HepG2 (cell line): ENCODE measurements around the gene MED13. TPM values are rescaled to one million over a fixed set of nuclear protein-coding genes. Genes with fewer than 3 reads are reported as not detected.
A peak's percentile ranks its signal among the peaks of the same experiment; 100 is the strongest.
"Not testable (repeated sequence)": the region's sequence is repeated elsewhere in the genome, so short reads cannot be mapped to it uniquely, and the experiment has no call there.

Experiments used
- ATAC-seq: fragments of 200-7000 bp; cut with Tn5 transposase; 3 replicates; pipeline ENCODE4 v1.9.1; 2020; ENCODE audit warnings: mild to moderate bottlenecking, moderate library complexity
- BruUV-seq: library from RNA; stranded (reverse); fragments of 400-500 nt; replicated peaks from 2 replicates; lab custom pipeline; 2021; lab: Mats Ljungman, UMichigan
- CTCF ChIA-PET: fragments of 300-600 bp; formaldehyde crosslinking; extraction: SDS; loops from one replicate; lab custom pipeline; 2021; ENCODE audit warnings: low total read pairs, inconsistent platforms, low intra/inter-chr PET ratio; lab: Yijun Ruan, JAX
- POLR2A ChIA-PET: fragments of 350-600 bp; sonication (Branson Sonifier 250); formaldehyde crosslinking; loops from one replicate; lab custom pipeline; 2020; ENCODE audit warnings: antibody characterized with exemption, inconsistent platforms; lab: Yijun Ruan, JAX
- DNase-seq: peaks from one replicate; pipeline ENCODE4 v3.0.0-alpha.2; 2015; ENCODE audit warnings: low spot score
- FAIRE-seq: peaks from 3 replicates; lab custom pipeline; 2011; peaks lifted over from hg19 to GRCh38; lab: Jason Lieb, UNC
- H2AFZ ChIP-seq: one replicate; pipeline ENCODE4 v1.6.1; 2011; ENCODE audit warnings: low read length, inconsistent platforms
- H3K27ac ChIP-seq: fragments of 300-600 bp; 3 replicates; pipeline ENCODE4 v1.8.0; 2011; ENCODE audit warnings: mixed run types, mild to moderate bottlenecking, mixed read lengths, low read length, inconsistent platforms; ENCODE audit not compliant: insufficient read depth; ENCODE audit errors: extremely low read length
- H3K27me3 ChIP-seq, 2 experiments: fragments of 200-600 bp in 1 of 2; 2 replicates in 1 of 2; 3 replicates in 1 of 2; pipeline versions ENCODE4 v1.6.0 to v1.8.0; 2011; ENCODE audit warnings: low read length in 2 of 2, mild to moderate bottlenecking in 2 of 2, moderate library complexity in 2 of 2, inconsistent platforms in 1 of 2; ENCODE audit not compliant: insufficient read depth in 2 of 2, control insufficient read depth in 1 of 2
- H3K36me3 ChIP-seq, 2 experiments: fragments of 200-600 bp in 1 of 2; replicated peaks in 1 of 2; 2 replicates in 1 of 2; 3 replicates in 1 of 2; pipeline versions ENCODE4 v1.5.1 to v1.8.0; 2011; ENCODE audit warnings: low read length in 2 of 2, inconsistent platforms in 1 of 2; ENCODE audit not compliant: insufficient read depth in 2 of 2, control insufficient read depth in 1 of 2
- H3K4me1 ChIP-seq: 2 replicates; pipeline ENCODE4 v1.5.1; 2012; ENCODE audit warnings: low read length, inconsistent platforms; ENCODE audit not compliant: insufficient read depth
- H3K4me2 ChIP-seq: 2 replicates; pipeline ENCODE4 v1.6.0; 2011; ENCODE audit warnings: low read depth, low read length, inconsistent platforms
- H3K4me3 ChIP-seq, 3 experiments: fragments of 200-600 bp in 1 of 3; sonication (generic), shearing (Covaris generic) in 1 of 3; replicated peaks in 1 of 3; 2 replicates each; pipeline ENCODE4 v1.5.1; 2011 to 2016; ENCODE audit warnings: low read length in 3 of 3, inconsistent platforms in 2 of 3, low read depth in 2 of 3, mild to moderate bottlenecking in 2 of 3, control low read depth in 1 of 3, mixed read lengths in 1 of 3; ENCODE audit not compliant: insufficient read depth in 1 of 3
- H3K79me2 ChIP-seq: one replicate; pipeline ENCODE4 v1.6.1; 2011; ENCODE audit warnings: low read length, inconsistent platforms; ENCODE audit not compliant: insufficient read depth
- H3K9ac ChIP-seq: 2 replicates; pipeline ENCODE4 v1.6.0; 2011; ENCODE audit warnings: mild to moderate bottlenecking, low read depth, low read length, inconsistent platforms; ENCODE audit not compliant: insufficient read depth
- H3K9me3 ChIP-seq: 2 replicates; pipeline ENCODE4 v1.5.1; 2012; ENCODE audit warnings: mild to moderate bottlenecking, low read length
- H4K20me1 ChIP-seq: 2 replicates; pipeline ENCODE4 v1.6.0; 2011; ENCODE audit warnings: inconsistent platforms, mild to moderate bottlenecking, low read length, moderate library complexity; ENCODE audit not compliant: insufficient read depth
- CREB1 ChIP-seq, 2 experiments: fragments of 450-650 bp in 1 of 2; IDR thresholded peaks; 2 replicates each; pipeline ENCODE4 v1.6.1; 2016 to 2017; ENCODE audit warnings: control low read depth in 1 of 2, mild to moderate bottlenecking in 1 of 2, missing compliant biosample characterization in 1 of 2, missing genetic modification characterization in 1 of 2
- DNMT3B ChIP-seq: conservative IDR thresholded peaks from 2 replicates; pipeline ENCODE4 v1.6.1; 2016; ENCODE audit warnings: missing biosample characterization, control low read depth
- HDAC1 ChIP-seq: sonication (generic); formaldehyde crosslinking; IDR thresholded peaks from 2 replicates; pipeline ENCODE4 v1.5.1; 2020; ENCODE audit warnings: mild to moderate bottlenecking, missing genetic modification reagents
- KLF11 ChIP-seq: IDR thresholded peaks from 2 replicates; pipeline ENCODE4 v1.6.1; 2016; ENCODE audit warnings: missing compliant biosample characterization
- MYC ChIP-seq: sonication (generic); formaldehyde crosslinking; IDR thresholded peaks from 2 replicates; pipeline ENCODE4 v1.9.0; 2021; ENCODE audit warnings: missing genetic modification reagents, borderline replicate concordance
- PAWR ChIP-seq: sonication (generic); formaldehyde crosslinking; IDR thresholded peaks from 2 replicates; pipeline ENCODE4 v1.4.0; 2020; ENCODE audit warnings: missing genetic modification reagents, mild to moderate bottlenecking, borderline replicate concordance
- PRDM15 ChIP-seq: sonication (generic); formaldehyde crosslinking; IDR thresholded peaks from 2 replicates; pipeline ENCODE4 v1.4.0; 2020; ENCODE audit warnings: missing genetic modification reagents
- ZNF660 ChIP-seq: sonication (generic); formaldehyde crosslinking; IDR thresholded peaks from 2 replicates; pipeline ENCODE4 v1.5.1; 2020; ENCODE audit warnings: mild to moderate bottlenecking, low read depth, missing genetic modification reagents, borderline replicate concordance
- ZNF792 ChIP-seq: IDR thresholded peaks from 2 replicates; pipeline ENCODE4 v1.6.1; 2016
- WGBS: methylation state at CpG from one replicate; pipeline ENCODE4 v1.1.6; 2017; ENCODE audit warnings: low lambda C conversion rate; 5-methylcytosine and 5-hydroxymethylcytosine counted together
- in situ Hi-C: cut with HindIII; loops from 2 replicates; pipeline ENCODE4 v1.10.0; 2017; ENCODE audit warnings: low pct_unique_long_range_greater_than_20kb; ENCODE audit not compliant: extremely low pct_ligation_motif_present
- intact Hi-C: fragments of 100-400 bp; cut with micrococcal nuclease; formaldehyde crosslinking; loops from one replicate; pipeline ENCODE4 v1.10.0; 2022; ENCODE audit not compliant: unreplicated experiment
- polyA plus RNA-seq, 8 experiments: library from polyadenylated mRNA; depleted of rRNA in 3 of 8; stranded (reverse) in 7 of 8; unstranded in 1 of 8; fragments of >200 nt; fragmentation: Illumina TruSeq in 4 of 8; extraction: Trizol in 4 of 8; gene quantifications; 2 replicates each; pipeline versions ENCODE4 v1.2.1 to v1.2.3, GENCODE V29; 2011 to 2016; ENCODE audit warnings: low read depth in 4 of 8, missing spikeins in 1 of 8, mixed read lengths in 1 of 8; ENCODE audit not compliant: insufficient read depth in 1 of 8
- total RNA-seq, 5 experiments: library from RNA; depleted of rRNA; stranded (reverse); fragments of >200 nt; fragmentation: Illumina TruSeq; extraction: Trizol; gene quantifications; 2 replicates each; pipeline ENCODE4 v1.2.3, GENCODE V29; 2016; ENCODE audit warnings: low read depth in 1 of 5
- TF ChIP-seq, protein P1 (sequence below): sonication (generic); formaldehyde crosslinking; IDR thresholded peaks from 2 replicates; pipeline ENCODE4 v1.4.0; 2020; ENCODE audit warnings: mild to moderate bottlenecking, low read depth, missing genetic modification reagents

The MED13 gene
- total and polyA plus RNA-seq, 2 of the 13 experiments (the other 11 are each of a cell fraction or from before 2014, with no cell fraction given) = 27.4 to 69.1 TPM

DNA sequence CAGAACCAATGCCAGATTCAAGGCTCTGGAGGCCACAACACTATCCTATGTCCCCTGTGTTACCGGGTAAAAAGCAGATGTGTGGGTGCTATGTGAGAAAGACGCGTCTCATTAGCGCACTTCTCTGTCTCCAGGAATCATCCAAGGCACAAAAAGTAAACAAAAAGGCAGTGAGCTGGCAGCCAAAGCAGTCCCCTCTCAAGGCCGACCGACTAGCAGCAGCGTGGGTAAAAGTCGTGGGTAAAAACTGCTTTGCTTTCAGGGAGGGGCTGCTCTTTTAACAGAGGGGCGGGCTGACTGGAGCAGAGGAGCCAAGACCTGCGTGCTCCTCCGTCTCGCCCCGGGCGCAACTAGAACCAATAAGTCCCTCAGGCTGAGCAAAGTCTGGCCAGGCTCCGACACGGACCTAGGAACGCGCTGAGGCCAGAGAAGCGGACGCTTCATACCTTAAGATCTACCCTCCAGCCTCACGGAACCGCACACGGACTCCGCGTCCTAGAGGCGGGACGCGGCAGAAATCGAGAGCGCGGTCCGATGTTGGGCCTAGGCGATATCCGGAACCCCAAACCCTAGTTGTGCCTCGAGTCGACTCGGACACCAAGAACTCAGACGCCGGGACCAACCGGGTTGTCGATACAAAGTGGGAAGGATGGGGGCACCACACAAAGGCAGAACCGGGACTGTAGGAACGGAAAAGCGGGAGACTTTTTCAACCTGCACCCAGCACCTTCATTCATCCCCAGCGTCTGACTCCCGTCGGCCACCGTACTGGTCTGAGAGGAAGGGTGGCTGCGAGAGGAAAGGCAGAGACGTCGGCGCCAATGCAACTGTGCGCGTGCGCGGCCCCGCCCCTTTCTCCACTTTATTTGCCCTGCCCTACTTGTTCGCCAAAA, 137.6 kb downstream of the MED13 start, which contains the start of gene INTS2 (continued):
- 0 out of 2 replicates have a peak, but pooled peaks have one; percentile 17 for TF ChIP-seq PAWR
- 0 out of 2 replicates have a peak, but pooled peaks have one; percentile 40 for TF ChIP-seq PRDM15 (CRISPR knock-in tag)
- peak; percentile 75; the same call in 1 of the 2 replicates for TF ChIP-seq KLF11 (CRISPR knock-in tag)
- TF ChIP-seq HDAC1 = peak; percentile 98
- peak; percentile 73; the same call in 1 of the 2 replicates for TF ChIP-seq MYC (CRISPR knock-in tag)
- no peak for TF ChIP-seq ZNF660 (CRISPR knock-in tag)

- Histone ChIP-seq H3K4me3 (peak overlapping the region; percentile 92 to 96 (median 94)), H3K27me3 (peaks cover 0 to 2% of the 10 kb centered on the region in 2 experiments; a peak in 2 of 5 replicates), H4K20me1 (no peaks in the 10 kb centered on the region), H2AFZ (peak overlapping the region; percentile 81), H3K36me3 (peaks cover 3 to 17% of the 10 kb centered on the region in 2 experiments; a peak in 4 of 5 replicates), H3K4me1 (peaks cover 19% of the 10 kb centered on the region), H3K4me2 (peak overlapping the region; percentile 96), H3K27ac (peak overlapping the region; percentile 80), H3K79me2 (peaks cover 18% of the 10 kb centered on the region), H3K9me3 (no peaks in the 10 kb centered on the region), H3K9ac (peak overlapping the region; percentile 96)
- in situ Hi-C loops (no loop called here), intact Hi-C loops (no loop called here)
- no TSS peak for BruUV-seq
- ChIA-PET POLR2A (interaction anchor here (0.7 to 1.0 kb wide), 2 partner anchors 24 to 253 kb away, joined by 3 read pairs; no protein-coding TSS in a partner anchor), CTCF (no interaction called here)
- ATAC-seq (no peak), FAIRE-seq (no peak), DNase-seq (no peak)
- TF ChIP-seq, protein P1, sequence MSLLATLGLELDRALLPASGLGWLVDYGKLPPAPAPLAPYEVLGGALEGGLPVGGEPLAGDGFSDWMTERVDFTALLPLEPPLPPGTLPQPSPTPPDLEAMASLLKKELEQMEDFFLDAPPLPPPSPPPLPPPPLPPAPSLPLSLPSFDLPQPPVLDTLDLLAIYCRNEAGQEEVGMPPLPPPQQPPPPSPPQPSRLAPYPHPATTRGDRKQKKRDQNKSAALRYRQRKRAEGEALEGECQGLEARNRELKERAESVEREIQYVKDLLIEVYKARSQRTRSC (CRISPR knock-in tag) = no peak
- TF ChIP-seq DNMT3B (CRISPR knock-in tag) (0 out of 2 replicates have a peak, but pooled peaks have one; percentile 83), CREB1 (IDR thresholded peaks at IDR 0.05) (no peak), CREB1 (CRISPR knock-in tag; IDR thresholded peaks at IDR 0.05) (0 out of 2 replicates have a peak, but pooled peaks have one; percentile 30), ZNF792 (no peak)
- 15% methylated on average over 4 of the region's 4 CpGs for WGBS
These were observed 138.3 kb downstream of the MED13 start for GRCh38 chr17:61926826-61927207.

GRCh38 chr17:61915162-61915561, 149.9 kb downstream of the MED13 start:
- ATAC-seq, in situ Hi-C loops, BruUV-seq, FAIRE-seq, H3K79me2 ChIP-seq, POLR2A ChIA-PET, H4K20me1 ChIP-seq, DNase-seq, H3K27me3 ChIP-seq, H3K9ac ChIP-seq, CTCF ChIA-PET, H3K4me3 ChIP-seq, H3K4me2 ChIP-seq, H3K27ac ChIP-seq, intact Hi-C loops, H3K4me1 ChIP-seq, H2AFZ ChIP-seq, H3K9me3 ChIP-seq: not testable (repeated sequence)
- H3K36me3 ChIP-seq = peaks cover 15 to 45% of the 10 kb centered on the region in 2 experiments
- 97% methylated on average over 15 of the region's 15 CpGs for WGBS
